H1 (cell line): ENCODE data around the gene MYH7. TPM values are rescaled to one million over a fixed set of nuclear protein-coding genes. Genes with fewer than 3 reads are reported as not detected.

Experiments used
- CTCF ChIA-PET: fragments of 300-600 bp; sonication (Branson Sonifier 250); formaldehyde crosslinking; loops from one replicate; lab custom pipeline; 2021; ENCODE audit not compliant: partially characterized antibody; lab: Charles Lee
- POLR2A ChIA-PET: fragments of 300-600 bp; sonication (Branson Sonifier 250); formaldehyde crosslinking; loops from one replicate; lab custom pipeline; 2021; ENCODE audit warnings: inconsistent platforms; ENCODE audit not compliant: partially characterized antibody; lab: Charles Lee
- DNase-seq, 2 experiments: peaks; one replicate each; pipeline versions ENCODE4 v3.0.0 to v3.0.0-alpha.2; 2010 to 2022; ENCODE audit warnings: low spot score in 2 of 2, low read depth in 1 of 2, mixed read lengths in 1 of 2
- FAIRE-seq: peaks from 2 replicates; lab custom pipeline; 2011; peaks lifted over from hg19 to GRCh38; lab: Jason Lieb, UNC
- H2AFZ ChIP-seq: 2 replicates; pipeline ENCODE4 v1.8.1; 2012; ENCODE audit warnings: low read length, inconsistent platforms
- H2AK5ac ChIP-seq: 2 replicates; pipeline ENCODE4 v1.6.1; 2013; ENCODE audit warnings: low read depth, low read length
- H2BK120ac ChIP-seq: replicated peaks from 2 replicates; pipeline ENCODE3; 2013; ENCODE audit warnings: low read depth, low read length, inconsistent platforms
- H2BK12ac ChIP-seq: 2 replicates; pipeline ENCODE4 v1.6.1; 2013; ENCODE audit warnings: low read depth, low read length
- H2BK15ac ChIP-seq: 2 replicates; pipeline ENCODE4 v1.6.1; 2013; ENCODE audit warnings: low read length
- H2BK20ac ChIP-seq: 2 replicates; pipeline ENCODE4 v1.6.1; 2013; ENCODE audit warnings: low read length
- H2BK5ac ChIP-seq: 2 replicates; pipeline ENCODE4 v1.6.1; 2013; ENCODE audit warnings: low read depth, low read length
- H3K14ac ChIP-seq: 2 replicates; pipeline ENCODE4 v1.6.1; 2013; ENCODE audit warnings: inconsistent platforms; ENCODE audit not compliant: insufficient read length
- H3K18ac ChIP-seq: 2 replicates; pipeline ENCODE4 v1.6.1; 2013; ENCODE audit warnings: low read length; ENCODE audit errors: extremely low read depth
- H3K23ac ChIP-seq: 2 replicates; pipeline ENCODE4 v1.6.1; 2013; ENCODE audit warnings: inconsistent platforms; ENCODE audit not compliant: insufficient read length
- H3K23me2 ChIP-seq: 2 replicates; pipeline ENCODE4 v1.6.1; 2013; ENCODE audit warnings: low read depth, low read length
- H3K27ac ChIP-seq: 2 replicates; pipeline ENCODE4 v1.6.1; 2011; ENCODE audit warnings: low read depth, low read length, inconsistent platforms
- H3K27me3 ChIP-seq, 4 experiments: replicated peaks in 1 of 4; 1 replicate in 1 of 4; 2 replicates in 3 of 4; pipeline versions ENCODE4 v1.6.1 to v1.8.1; 2011 to 2013; ENCODE audit warnings: low read length in 3 of 4, mild to moderate bottlenecking in 3 of 4, inconsistent platforms in 2 of 4, mixed read lengths in 2 of 4, moderate library complexity in 1 of 4; ENCODE audit not compliant: control insufficient read depth in 3 of 4, insufficient read depth in 3 of 4; ENCODE audit errors: extremely low read depth in 1 of 4
- H3K36me3 ChIP-seq, 4 experiments: 2 replicates each; pipeline versions ENCODE4 v1.6.1 to v1.8.1; 2011 to 2013; ENCODE audit warnings: mild to moderate bottlenecking in 4 of 4, low read length in 3 of 4, moderate library complexity in 2 of 4, control low read depth in 1 of 4, inconsistent platforms in 1 of 4; ENCODE audit not compliant: insufficient read depth in 4 of 4, control insufficient read depth in 2 of 4
- H3K4ac ChIP-seq: replicated peaks from 2 replicates; pipeline ENCODE3; 2013; ENCODE audit warnings: low read length, low read depth, mixed read lengths, inconsistent platforms; ENCODE audit not compliant: insufficient read length
- H3K4me1 ChIP-seq, 4 experiments: replicated peaks in 1 of 4; 1 replicate in 1 of 4; 2 replicates in 3 of 4; pipeline versions ENCODE4 v1.6.1 to v1.8.1; 2011 to 2013; ENCODE audit warnings: low read length in 3 of 4, inconsistent platforms in 2 of 4, mixed read lengths in 1 of 4; ENCODE audit not compliant: insufficient read depth in 4 of 4, control insufficient read depth in 3 of 4
- H3K4me2 ChIP-seq, 2 experiments: 2 replicates each; pipeline versions ENCODE4 v1.6.1 to v1.8.1; 2011 to 2013; ENCODE audit warnings: low read depth in 2 of 2, low read length in 2 of 2, control low read depth in 1 of 2, inconsistent platforms in 1 of 2, mild to moderate bottlenecking in 1 of 2; ENCODE audit not compliant: insufficient read depth in 1 of 2
- H3K4me3 ChIP-seq, 4 experiments: fragments of 200-600, 300-600 bp in 1 of 4; sonication (generic), shearing (Covaris generic), sonication (Bioruptor Twin) in 1 of 4; 2 replicates each; pipeline versions ENCODE4 v1.5.1 to v1.8.1; 2011 to 2016; ENCODE audit warnings: low read length in 4 of 4, low read depth in 3 of 4, control low read depth in 2 of 4, inconsistent platforms in 2 of 4, mild to moderate bottlenecking in 2 of 4, mixed read lengths in 1 of 4, moderate library complexity in 1 of 4; ENCODE audit not compliant: insufficient read depth in 2 of 4; ENCODE audit errors: extremely low read depth in 1 of 4
- H3K56ac ChIP-seq: replicated peaks from 2 replicates; pipeline ENCODE3; 2013; ENCODE audit warnings: low read depth, mild to moderate bottlenecking, mixed read lengths, low read length, inconsistent platforms; ENCODE audit not compliant: insufficient read length
- H3K79me1 ChIP-seq: 2 replicates; pipeline ENCODE4 v1.6.1; 2013; ENCODE audit warnings: low read depth, low read length, control low read depth
- H3K79me2 ChIP-seq, 2 experiments: 2 replicates each; pipeline versions ENCODE4 v1.6.1 to v1.8.1; 2012 to 2013; ENCODE audit warnings: low read length in 2 of 2, mild to moderate bottlenecking in 2 of 2, inconsistent platforms in 1 of 2; ENCODE audit not compliant: insufficient read depth in 2 of 2, control insufficient read depth in 1 of 2
- H3K9ac ChIP-seq, 4 experiments: replicated peaks in 1 of 4; 1 replicate in 1 of 4; 2 replicates in 3 of 4; pipeline versions ENCODE4 v1.6.1 to v1.8.1; 2011 to 2013; ENCODE audit warnings: low read depth in 3 of 4, low read length in 3 of 4, control low read depth in 2 of 4, mild to moderate bottlenecking in 2 of 4, moderate library complexity in 2 of 4, inconsistent platforms in 1 of 4; ENCODE audit errors: extremely low read depth in 1 of 4
- H3K9me3 ChIP-seq, 2 experiments: 2 replicates each; pipeline versions ENCODE4 v1.6.1 to v1.8.1; 2012 to 2013; ENCODE audit warnings: mild to moderate bottlenecking in 2 of 2, moderate library complexity in 2 of 2, control low read depth in 1 of 2, inconsistent platforms in 1 of 2, low read depth in 1 of 2, low read length in 1 of 2, mixed read lengths in 1 of 2; ENCODE audit not compliant: insufficient read depth in 2 of 2
- H4K20me1 ChIP-seq, 2 experiments: replicated peaks in 1 of 2; 2 replicates each; pipeline versions ENCODE3 to v1.8.1; 2011 to 2013; ENCODE audit warnings: inconsistent platforms in 2 of 2, low read length in 2 of 2, mild to moderate bottlenecking in 1 of 2; ENCODE audit not compliant: insufficient read depth in 2 of 2, control insufficient read depth in 1 of 2
- H4K5ac ChIP-seq: 2 replicates; pipeline ENCODE4 v1.6.1; 2013; ENCODE audit warnings: low read length, low read depth, mixed read lengths, inconsistent platforms; ENCODE audit not compliant: insufficient read length
- H4K8ac ChIP-seq: 2 replicates; pipeline ENCODE4 v1.8.0; 2013; ENCODE audit warnings: mild to moderate bottlenecking, moderate library complexity, low read length, inconsistent platforms; ENCODE audit not compliant: insufficient read depth; ENCODE audit errors: extremely low read depth
- H4K91ac ChIP-seq: replicated peaks from 2 replicates; pipeline ENCODE3; 2013; ENCODE audit warnings: low read length, mixed read lengths, inconsistent platforms; ENCODE audit not compliant: insufficient read length
- BRCA1 ChIP-seq: IDR thresholded peaks from 2 replicates; pipeline ENCODE4 v1.6.1; 2012; ENCODE audit warnings: low read depth, low read length, improper control_type of control experiment
- CEBPB ChIP-seq: IDR thresholded peaks from 2 replicates; pipeline ENCODE4 v1.6.1; 2012; ENCODE audit warnings: low read depth, low read length
- EGR1 ChIP-seq: IDR thresholded peaks from 2 replicates; pipeline ENCODE4 v1.6.1; 2011; ENCODE audit warnings: low read depth, low read length, borderline replicate concordance
- FOSL1 ChIP-seq: IDR thresholded peaks from 2 replicates; pipeline ENCODE4 v1.6.1; 2011; ENCODE audit warnings: mild to moderate bottlenecking, low read depth, low read length, moderate library complexity; ENCODE audit not compliant: insufficient read depth
- JUN ChIP-seq: IDR thresholded peaks from 2 replicates; pipeline ENCODE4 v1.6.1; 2011; ENCODE audit warnings: low read depth, mild to moderate bottlenecking, improper control_type of control experiment, low read length
- JUND ChIP-seq: IDR thresholded peaks from 2 replicates; pipeline ENCODE4 v1.6.1; 2011; ENCODE audit warnings: mild to moderate bottlenecking, improper control_type of control experiment, low read length
- KDM4A ChIP-seq: IDR thresholded peaks from one replicate; pipeline ENCODE4 v1.7.1; 2012; ENCODE audit warnings: low read depth, mild to moderate bottlenecking, moderate library complexity, low read length, inconsistent platforms; ENCODE audit not compliant: severe bottlenecking
- MAFK ChIP-seq: IDR thresholded peaks from 2 replicates; pipeline ENCODE4 v1.6.1; 2012; ENCODE audit warnings: low read depth, mild to moderate bottlenecking, improper control_type of control experiment, low read length
- PHF8 ChIP-seq: fragments of 200-600 bp; sonication (generic); conservative IDR thresholded peaks from 2 replicates; pipeline ENCODE4 v1.7.1; 2012; ENCODE audit warnings: low read depth, mild to moderate bottlenecking, inconsistent platforms, low read length, moderate library complexity
- RBBP5 ChIP-seq: IDR thresholded peaks from 2 replicates; pipeline ENCODE4 v1.7.1; 2012; ENCODE audit warnings: low read depth, mild to moderate bottlenecking, inconsistent platforms, low read length, moderate library complexity, borderline replicate concordance
- WGBS, 2 experiments: shearing (Covaris generic) in 1 of 2; methylation state at CpG; one replicate each; pipeline versions ENCODE4 v1.1.6 to v1.1.7; 2013 to 2015; ENCODE audit warnings: low lambda C conversion rate in 2 of 2, mixed read lengths in 2 of 2, inconsistent platforms in 1 of 2, low coverage in 1 of 2, missing lambda C conversion rate in 1 of 2; ENCODE audit not compliant: insufficient replicate concordance in 2 of 2, insufficient coverage in 1 of 2, insufficient read length in 1 of 2; ENCODE audit errors: extremely low coverage in 1 of 2, missing lambda C conversion rate in 1 of 2; 5-methylcytosine and 5-hydroxymethylcytosine counted together
- polyA plus RNA-seq, 7 experiments: library from polyadenylated mRNA; depleted of rRNA in 3 of 7; stranded (reverse) in 5 of 7; unstranded in 2 of 7; fragments of >200 nt in 5 of 7; fragments of 200-250 nt in 2 of 7; gene quantifications; 1 replicate in 5 of 7; 2 replicates in 1 of 7; 4 replicates in 1 of 7; pipeline versions ENCODE4 v1.2.1 to v1.2.3, GENCODE V29; 2011 to 2013; ENCODE audit warnings: missing spikeins in 2 of 7, mixed read lengths in 2 of 7
- total RNA-seq: library from RNA; stranded (reverse); fragmentation: NEBNext Ultra II Directional; extraction: Animal tissue kit (Norgen Biotek cat#: 25700); gene quantifications from 2 replicates; pipeline ENCODE4 v1.2.1, GENCODE V29; 2021

Gene MYH7
- total and polyA plus RNA-seq, 2 of the 8 experiments (the other 6 are each of a cell fraction or from before 2014, with no cell fraction given), result not detected

GRCh38 chr14:23403908-23404307, 31.6 kb downstream of the MYH7 start:
- Histone ChIP-seq H3K4me1 (no peaks in the 10 kb centered on the region; a peak in 1 of 7 replicates), H3K4me3 (no peak overlapping the region)
- TF ChIP-seq RBBP5 (no peak), CEBPB (no peak), EGR1 (no peak), JUN (no peak), PHF8 (no peak), KDM4A (no peak), BRCA1 (no peak), MAFK (no peak), FOSL1 (no peak), JUND (no peak)

More at GRCh38 chr14:23403908-23404307, 31.6 kb downstream of the MYH7 start:
- no peak overlapping the region for H2AK5ac ChIP-seq
- H3K18ac ChIP-seq, result no peak overlapping the region
- no peaks in the 10 kb centered on the region for H3K23me2 ChIP-seq
- no peak overlapping the region for H3K4ac ChIP-seq
- H3K79me2 ChIP-seq, result no peaks in the 10 kb centered on the region
- WGBS, 2 experiments, result 78% methylated on average over 4 of the region's 4 CpGs; no CpG with 5 or more reads in 1 of the 2 experiments
- no peak overlapping the region for H2BK5ac ChIP-seq
- no peaks in the 10 kb centered on the region for H3K9me3 ChIP-seq
- H3K14ac ChIP-seq, result no peak overlapping the region
- POLR2A ChIA-PET, result no interaction called here
- H4K20me1 ChIP-seq, result peaks cover 0 to 2% of the 10 kb centered on the region in 2 experiments
- no peaks in the 10 kb centered on the region for H3K79me1 ChIP-seq
- no peak overlapping the region for H2BK12ac ChIP-seq
- no peak for FAIRE-seq
- H2BK120ac ChIP-seq, result no peak overlapping the region
- no peak overlapping the region for H3K56ac ChIP-seq
- no peak overlapping the region for H2BK20ac ChIP-seq
- H3K36me3 ChIP-seq, result no peaks in the 10 kb centered on the region
- H3K23ac ChIP-seq, result no peak overlapping the region
- no peak overlapping the region for H3K9ac ChIP-seq
- CTCF ChIA-PET, result interaction anchor here (1.2 to 1.4 kb wide), 2 partner anchors 21 to 53 kb away, joined by 3 read pairs; no protein-coding TSS in a partner anchor
- no peak overlapping the region for H3K4me2 ChIP-seq
- H4K5ac ChIP-seq, result no peak overlapping the region
- no peak overlapping the region for H2AFZ ChIP-seq
- H4K8ac ChIP-seq, result no peak overlapping the region
- H3K27ac ChIP-seq, result no peak overlapping the region
- DNase-seq, result no peak
- H3K27me3 ChIP-seq, result no peaks in the 10 kb centered on the region; a peak in 3 of 7 replicates
- H4K91ac ChIP-seq, result no peak overlapping the region
- no peak overlapping the region for H2BK15ac ChIP-seq
